GM21360 (cell line): ENCODE measurements around the gene TBC1D2.
"Not testable (repeated sequence)": the region's sequence is repeated elsewhere in the genome, so short reads cannot be mapped to it uniquely, and the experiment has no call there.

ENCODE experiments used
- ATAC-seq: cut with Tn5 transposase; IDR thresholded peaks from one replicate; pipeline ENCODE4 v1.9.1; 2021; ENCODE audit warnings: mild to moderate bottlenecking, moderate library complexity; ENCODE audit not compliant: unreplicated experiment

The TBC1D2 gene

GRCh38 chr9:98271479-98271878 lies 16.0 kb upstream of the TBC1D2 start:
- ATAC-seq: no peak

GRCh38 chr9:98270284-98270683 lies 14.8 kb upstream of the TBC1D2 start:
- not testable (repeated sequence) for ATAC-seq

GRCh38 chr9:98269652-98270051 lies 14.2 kb upstream of the TBC1D2 start:
- ATAC-seq: not testable (repeated sequence)

DNA sequence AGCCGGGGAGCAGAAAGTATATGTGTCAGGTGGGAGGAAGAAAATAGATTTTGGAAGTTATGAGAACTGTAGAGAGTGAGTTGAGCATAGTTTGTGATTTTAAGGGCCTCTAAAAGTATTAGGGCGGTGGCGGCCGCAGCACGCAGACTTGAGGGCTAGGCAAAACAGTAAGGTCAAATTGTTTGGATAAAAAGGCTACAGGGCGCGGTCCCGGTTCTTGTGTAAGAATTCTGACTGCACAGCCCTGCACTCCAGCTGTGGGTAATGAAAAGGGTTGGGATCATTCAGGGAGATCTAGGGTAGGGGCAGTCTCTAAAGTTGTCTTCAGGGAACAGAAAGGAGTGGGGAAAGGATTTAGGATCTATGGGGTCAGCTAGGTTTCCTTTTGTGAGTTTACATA lies 12.1 kb upstream of the TBC1D2 start:
- not testable (repeated sequence) for ATAC-seq

- ATAC-seq: no peak
These were observed 9.1 kb upstream of the TBC1D2 start for GRCh38 chr9:98264516-98264915.

- peak; percentile 82 for ATAC-seq
These were observed 8.3 kb upstream of the TBC1D2 start for GRCh38 chr9:98263482-98264357.

- ATAC-seq: no peak
These were observed 7.6 kb upstream of the TBC1D2 start for GRCh38 chr9:98263080-98263479.

- ATAC-seq: no peak
These were observed 6.6 kb upstream of the TBC1D2 start for GRCh38 chr9:98262056-98262455.

DNA sequence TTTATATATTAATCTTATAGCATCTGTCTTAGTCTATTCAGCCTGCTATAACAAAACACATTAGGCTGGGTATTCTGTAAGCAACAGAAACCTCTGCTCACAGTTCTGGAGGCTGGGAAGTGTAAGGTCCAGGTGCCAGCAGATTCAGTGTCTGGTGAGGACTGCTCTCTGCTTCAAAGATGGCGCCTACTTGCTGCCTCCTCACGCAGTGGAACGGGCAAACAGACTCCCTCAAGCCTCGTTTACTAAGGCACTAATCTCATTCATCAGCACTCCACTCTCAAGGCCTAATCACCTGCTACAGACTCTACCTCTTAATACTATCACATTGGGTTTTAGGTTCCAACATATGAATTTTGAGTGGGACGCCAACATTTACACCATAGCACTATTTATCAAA lies 5.2 kb upstream of the TBC1D2 start:
- ATAC-seq: no peak

DNA sequence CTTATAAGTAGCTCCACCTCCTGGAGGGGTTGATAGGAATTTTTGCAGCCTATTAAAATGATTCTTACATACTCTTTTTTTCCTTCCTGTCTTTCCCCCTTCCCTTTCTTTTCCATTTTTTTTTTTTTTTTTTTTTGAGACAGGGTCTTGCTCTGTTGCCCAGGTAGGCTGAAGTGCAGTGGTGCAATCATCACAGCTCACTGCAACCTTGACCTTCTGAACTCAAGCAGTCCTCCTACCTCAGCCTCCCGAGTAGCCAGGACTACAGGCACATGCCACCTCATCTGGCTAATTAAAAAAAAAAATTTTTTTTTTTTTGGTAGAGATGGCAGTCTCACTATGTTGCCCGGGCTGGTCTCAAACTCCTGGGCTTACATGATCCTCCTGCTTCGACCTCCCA lies 4.3 kb upstream of the TBC1D2 start:
- no peak for ATAC-seq

- no peak for ATAC-seq
These were observed 1.3 kb upstream of the TBC1D2 start for GRCh38 chr9:98256756-98257155.

- ATAC-seq: peak; percentile 18
These were observed 330 bp downstream of the TBC1D2 start for GRCh38 chr9:98255061-98255577.

- no peak for ATAC-seq
These were observed 1.0 kb downstream of the TBC1D2 start for GRCh38 chr9:98254228-98255060.

GRCh38 chr9:98253565-98253964 lies 1.9 kb downstream of the TBC1D2 start:
- no peak for ATAC-seq

DNA sequence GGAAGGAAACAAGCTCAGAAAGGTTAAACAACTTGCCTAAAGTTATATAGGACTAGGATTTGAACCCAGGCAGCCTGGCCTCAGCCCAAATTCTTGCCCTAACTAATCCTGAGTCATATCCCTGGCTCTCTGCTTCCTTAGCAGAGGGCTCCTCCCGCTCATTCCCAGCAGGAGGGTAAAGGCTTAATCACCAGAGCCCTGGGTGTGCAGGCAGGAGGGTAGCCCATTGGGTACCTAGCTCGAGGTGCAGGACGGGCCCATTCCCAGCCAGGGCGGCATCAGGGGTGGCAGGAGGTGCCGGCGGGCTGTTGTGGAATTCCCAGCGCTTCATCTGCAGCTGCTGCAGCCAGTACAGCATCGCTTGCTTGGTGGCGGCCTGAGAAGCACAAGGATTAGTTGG lies 3.9 kb downstream of the TBC1D2 start:
- no peak for ATAC-seq

DNA sequence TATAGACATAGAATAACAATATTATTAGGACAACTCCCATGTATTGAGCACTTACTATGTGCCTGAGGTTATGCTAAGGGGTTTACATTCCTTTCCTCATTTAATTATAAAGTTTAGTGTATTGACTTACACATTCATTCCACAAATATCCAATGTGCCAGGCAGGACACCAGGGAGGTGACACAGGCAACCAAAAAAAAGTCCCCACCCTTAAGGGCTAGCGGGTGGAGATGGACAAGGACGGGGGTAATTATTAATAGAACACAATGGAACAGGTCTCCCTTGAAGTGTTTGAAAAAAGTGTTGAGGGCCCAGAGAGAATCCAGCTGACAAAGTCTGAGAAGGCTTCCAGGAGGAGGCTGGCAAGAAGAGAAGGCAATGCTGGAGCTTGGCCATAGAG lies 5.7 kb downstream of the TBC1D2 start:
- no peak for ATAC-seq

DNA sequence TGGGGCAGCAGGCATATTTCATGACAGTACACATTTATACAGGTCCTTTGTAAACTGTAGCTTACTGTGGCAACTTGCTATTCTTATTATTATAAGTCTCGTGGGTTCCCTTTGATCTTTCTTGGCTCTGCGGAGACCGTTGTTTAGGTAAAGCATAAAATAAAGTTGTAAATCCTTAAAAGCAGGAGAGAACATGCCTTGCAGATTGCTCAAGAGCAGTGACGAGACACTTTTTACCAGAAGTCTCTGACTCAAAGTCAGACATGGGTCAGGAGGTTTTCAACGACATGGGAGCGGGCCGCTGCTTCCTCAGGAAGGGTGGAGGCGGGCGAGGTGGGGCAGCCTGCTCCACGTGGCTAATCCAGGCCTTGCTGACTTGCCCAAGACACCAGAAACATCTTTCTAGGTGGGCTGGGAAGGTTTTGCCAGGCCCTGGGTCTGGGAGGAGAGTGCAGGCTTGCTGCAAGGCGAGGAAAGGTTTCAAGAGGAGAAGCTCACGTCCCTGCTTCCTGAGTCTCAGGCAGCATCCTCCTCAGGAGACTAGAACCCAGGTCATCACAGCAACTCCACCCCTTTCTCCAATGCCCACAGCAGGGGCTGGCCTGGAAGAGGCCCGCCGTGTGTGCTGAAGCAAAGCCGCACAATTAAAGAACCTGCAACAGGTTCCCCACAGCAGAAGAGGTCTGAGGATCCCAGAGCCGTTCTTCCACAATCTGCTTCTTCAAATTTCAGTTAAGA lies 6.5 kb downstream of the TBC1D2 start:
- no peak for ATAC-seq

GRCh38 chr9:98247831-98248657 lies 7.4 kb downstream of the TBC1D2 start:
- no peak for ATAC-seq

- no peak for ATAC-seq
These were observed 13.0 kb downstream of the TBC1D2 start for GRCh38 chr9:98242426-98242825.
